ENCODE results near the gene ADAM22.
"Not testable (repeated sequence)": the region's sequence is repeated elsewhere in the genome, so short reads cannot be mapped to it uniquely, and the experiment has no call there.

Gene ADAM22

GRCh38 chr7:88141953-88142352 is 207.9 kb downstream of the ADAM22 start:
- H3K4me3 ChIP-seq (ENCODE audit: low read length): no peak overlapping the region
- DNase-seq (ENCODE audit: low read depth, low spot score): no peak

GRCh38 chr7:88146616-88147015 is 212.6 kb downstream of the ADAM22 start:
- DNase-seq (ENCODE audit: low read depth, low spot score): no peak
- H3K4me3 ChIP-seq (ENCODE audit: low read length): no peak overlapping the region

- H3K4me3 ChIP-seq (ENCODE audit: low read length): no peak overlapping the region
- DNase-seq (ENCODE audit: low read depth, low spot score): no peak
Measured at GRCh38 chr7:88147341-88147740, 213.3 kb downstream of the ADAM22 start.

DNA sequence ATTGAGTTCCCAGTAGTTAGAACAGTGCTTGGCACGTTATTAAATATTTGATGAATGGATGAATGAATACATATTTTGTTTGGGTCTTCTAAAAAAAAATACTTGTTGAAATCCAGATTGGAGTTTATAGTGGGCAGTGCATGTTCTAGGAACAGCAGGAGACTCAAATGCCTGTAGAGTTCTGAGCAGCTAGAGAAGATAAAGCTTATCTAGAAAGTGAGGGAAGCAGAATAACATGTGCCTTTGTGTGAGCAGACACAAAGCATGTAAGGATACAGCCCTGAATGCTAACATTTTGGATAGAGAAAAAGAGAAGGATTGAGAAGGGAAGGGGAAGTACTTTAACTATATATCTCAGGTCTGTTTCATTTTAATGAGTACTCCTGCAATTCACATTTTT is 213.9 kb downstream of the ADAM22 start:
- no peak overlapping the region for H3K4me3 ChIP-seq (ENCODE audit: low read length)
- DNase-seq (ENCODE audit: low read depth, low spot score): no peak

DNA sequence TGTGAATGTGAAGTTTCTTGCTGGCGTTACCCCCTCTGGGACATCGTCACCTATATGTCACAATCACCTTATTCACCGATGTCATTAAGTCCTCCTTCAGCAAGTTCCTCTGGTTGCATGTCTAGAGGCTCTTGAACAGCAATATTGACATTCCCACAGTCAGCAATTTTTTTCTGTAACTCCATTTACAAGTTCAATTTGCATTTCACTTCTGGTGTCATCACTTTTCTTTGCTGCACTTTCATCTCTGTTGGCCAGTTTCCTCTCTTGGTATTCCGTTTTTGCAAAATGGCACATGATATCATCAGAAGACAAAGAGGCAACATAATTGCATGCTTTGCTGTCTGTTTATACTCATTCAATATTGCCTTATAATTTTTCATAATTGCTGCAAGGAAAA is 216.0 kb downstream of the ADAM22 start:
- no peak overlapping the region for H3K4me3 ChIP-seq (ENCODE audit: low read length)
- no peak for DNase-seq (ENCODE audit: low read depth, low spot score)

GRCh38 chr7:88151119-88151790 is 217.2 kb downstream of the ADAM22 start:
- no peak overlapping the region for H3K4me3 ChIP-seq (ENCODE audit: low read length)
- DNase-seq (ENCODE audit: low read depth, low spot score): no peak

DNA sequence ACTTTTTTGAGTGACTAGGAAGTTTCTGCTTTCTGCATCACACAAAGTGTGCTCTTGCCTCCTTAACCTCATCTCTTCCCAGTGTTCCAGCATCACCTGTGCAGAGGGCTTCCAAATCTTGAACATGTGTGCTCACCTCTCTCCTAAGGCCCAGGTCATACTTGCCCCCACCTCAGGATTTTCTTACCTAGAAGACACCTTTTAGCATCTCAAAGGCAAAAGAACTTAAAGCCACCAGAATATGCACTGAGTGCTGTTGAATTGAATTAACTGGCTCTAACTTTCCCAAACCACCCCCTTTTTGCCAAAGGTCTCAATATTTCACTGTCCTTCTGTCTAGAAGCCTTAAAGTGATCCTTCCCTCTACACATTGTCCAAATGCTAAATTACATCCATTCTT is 219.3 kb downstream of the ADAM22 start:
- no peak for DNase-seq (ENCODE audit: low read depth, low spot score)
- no peak overlapping the region for H3K4me3 ChIP-seq (ENCODE audit: low read length)

- DNase-seq (ENCODE audit: low read depth, low spot score): no peak
- H3K4me3 ChIP-seq (ENCODE audit: low read length): no peak overlapping the region
Measured at GRCh38 chr7:88155756-88156155, 221.7 kb downstream of the ADAM22 start.

DNA sequence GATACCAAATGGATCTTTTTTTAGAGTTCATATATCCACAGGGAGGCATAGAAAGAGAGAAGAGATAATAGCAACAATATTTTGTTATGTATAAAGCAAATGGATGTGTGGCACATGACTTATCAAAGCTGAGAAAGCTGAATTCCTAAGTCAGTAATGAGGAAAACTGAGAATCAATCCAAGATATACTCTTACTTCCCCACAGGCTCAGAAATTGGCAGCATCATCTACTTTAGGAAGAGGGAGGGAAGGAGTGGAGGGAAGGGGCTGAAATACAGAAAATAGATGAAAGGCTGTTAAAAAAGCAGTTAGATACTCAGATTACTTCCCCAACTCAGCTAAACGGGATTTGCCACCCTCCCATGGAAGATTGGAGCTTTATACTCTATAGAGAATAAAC is 222.3 kb downstream of the ADAM22 start:
- DNase-seq (ENCODE audit: low read depth, low spot score): no peak
- no peak overlapping the region for H3K4me3 ChIP-seq (ENCODE audit: low read length)

DNA sequence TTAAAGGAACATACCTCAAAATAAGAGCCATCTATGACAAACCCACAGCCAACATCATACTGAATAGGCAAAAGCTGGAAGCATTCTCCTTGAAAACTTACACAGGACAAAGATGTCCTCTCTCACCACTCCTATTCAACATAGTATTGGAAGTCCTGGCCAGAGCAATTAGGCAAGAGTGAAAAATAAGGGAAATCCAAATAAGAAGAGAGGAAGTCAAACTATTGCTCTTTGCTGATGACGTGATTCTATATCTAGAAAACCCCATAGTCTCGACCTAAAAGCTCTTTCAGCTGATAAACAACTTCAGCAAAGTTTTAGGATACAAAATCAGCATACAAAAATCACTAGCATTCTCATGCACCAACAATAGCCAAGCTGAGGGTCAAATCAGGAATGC is 225.7 kb downstream of the ADAM22 start:
- H3K4me3 ChIP-seq (ENCODE audit: low read length); DNase-seq (ENCODE audit: low read depth, low spot score): not testable (repeated sequence)

GRCh38 chr7:88165697-88166096 is 231.6 kb downstream of the ADAM22 start:
- no peak overlapping the region for H3K4me3 ChIP-seq (ENCODE audit: low read length)
- no peak for DNase-seq (ENCODE audit: low read depth, low spot score)

GRCh38 chr7:88167223-88167622 is 233.2 kb downstream of the ADAM22 start:
- no peak for DNase-seq (ENCODE audit: low read depth, low spot score)
- H3K4me3 ChIP-seq (ENCODE audit: low read length): no peak overlapping the region

- no peak for DNase-seq (ENCODE audit: low read depth, low spot score)
Measured at GRCh38 chr7:88167721-88168120, 233.7 kb downstream of the ADAM22 start.

DNA sequence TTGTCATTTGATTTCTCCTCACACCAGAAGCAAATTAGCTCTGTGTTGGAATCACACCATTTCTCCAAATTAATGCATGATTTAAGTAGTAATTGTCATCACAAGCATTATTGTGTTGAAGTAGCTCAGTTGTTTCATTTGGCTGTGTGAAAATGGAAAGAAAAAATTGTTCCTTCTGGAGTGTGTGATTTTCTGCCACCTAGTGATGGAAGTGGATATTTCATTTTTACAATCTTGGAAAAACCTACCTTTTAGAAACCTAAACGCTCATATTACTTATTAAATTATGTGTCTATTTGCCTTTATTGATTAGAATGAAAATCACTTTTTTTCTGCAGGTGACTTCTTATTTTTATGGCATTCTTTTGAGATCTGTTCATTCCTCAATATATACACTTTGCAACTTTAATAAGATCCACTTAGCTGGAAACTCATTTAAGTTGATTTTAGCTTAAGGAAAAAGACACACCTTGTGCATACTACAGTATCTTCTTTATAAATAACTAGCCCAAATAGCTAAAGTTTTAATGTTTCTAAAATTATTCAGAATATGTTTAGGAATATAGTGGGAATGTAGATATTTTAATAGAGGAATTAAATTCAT is 235.8 kb downstream of the ADAM22 start:
- DNase-seq (ENCODE audit: low read depth, low spot score): peak; percentile 18
- no peak overlapping the region for H3K4me3 ChIP-seq (ENCODE audit: low read length)

More at GRCh38 chr7:88167721-88168120, 233.7 kb downstream of the ADAM22 start:
- H3K4me3 ChIP-seq (ENCODE audit: low read length): no peak overlapping the region

DNA sequence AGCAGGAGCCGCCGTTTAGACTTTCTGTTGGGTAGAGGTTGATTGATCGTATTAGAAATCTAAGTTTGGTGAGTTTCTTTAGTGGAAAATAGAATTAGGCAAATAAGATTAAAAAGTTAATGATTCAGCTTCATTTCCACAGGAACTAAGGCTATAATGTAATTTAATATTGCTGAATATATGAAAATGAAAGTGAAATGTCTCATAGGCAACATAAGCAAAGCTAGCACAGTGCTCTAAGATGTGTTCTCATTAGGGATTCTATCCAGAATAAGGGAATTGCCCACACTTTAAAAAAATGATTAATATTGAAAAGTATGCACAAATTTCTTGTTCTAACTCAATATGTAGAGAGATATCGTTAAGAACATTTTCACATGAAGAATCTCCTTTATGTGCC is 238.8 kb downstream of the ADAM22 start:
- DNase-seq (ENCODE audit: low read depth, low spot score): no peak
- no peak overlapping the region for H3K4me3 ChIP-seq (ENCODE audit: low read length)

GRCh38 chr7:88176190-88176589 is 242.1 kb downstream of the ADAM22 start:
- DNase-seq (ENCODE audit: low read depth, low spot score): no peak
- no peak overlapping the region for H3K4me3 ChIP-seq (ENCODE audit: low read length)

- DNase-seq (ENCODE audit: low read depth, low spot score): no peak
Measured at GRCh38 chr7:88183051-88183450, 249.0 kb downstream of the ADAM22 start.

GRCh38 chr7:88184848-88185304 is 250.8 kb downstream of the ADAM22 start:
- DNase-seq (ENCODE audit: low read depth, low spot score): no peak
- H3K4me3 ChIP-seq (ENCODE audit: low read length): no peak overlapping the region

More at GRCh38 chr7:88183051-88183450, 249.0 kb downstream of the ADAM22 start:
- H3K4me3 ChIP-seq (ENCODE audit: low read length): no peak overlapping the region

DNA sequence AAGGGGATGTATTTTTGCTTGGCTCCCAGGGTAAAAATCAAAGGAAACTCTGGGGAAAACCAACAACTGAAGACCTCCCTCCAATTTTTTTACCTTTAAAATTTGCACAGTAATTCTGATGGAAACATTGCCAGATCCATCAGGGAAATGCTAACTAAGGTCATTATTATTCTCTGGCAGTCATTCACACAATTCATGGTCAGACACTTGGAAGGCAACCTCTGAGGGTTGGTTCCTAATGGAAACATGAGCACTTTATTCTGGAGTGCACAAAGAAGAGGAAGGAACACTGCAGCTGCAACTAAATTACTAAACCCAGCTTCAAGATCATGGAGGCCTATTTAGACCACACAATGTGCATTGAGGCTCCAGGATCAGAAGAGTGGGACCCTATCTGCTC is 251.6 kb downstream of the ADAM22 start:
- DNase-seq (ENCODE audit: low read depth, low spot score): no peak
- H3K4me3 ChIP-seq (ENCODE audit: low read length): no peak overlapping the region

GRCh38 chr7:88191911-88192310 is 257.9 kb downstream of the ADAM22 start:
- no peak overlapping the region for H3K4me3 ChIP-seq (ENCODE audit: low read length)
- no peak for DNase-seq (ENCODE audit: low read depth, low spot score)

DNA sequence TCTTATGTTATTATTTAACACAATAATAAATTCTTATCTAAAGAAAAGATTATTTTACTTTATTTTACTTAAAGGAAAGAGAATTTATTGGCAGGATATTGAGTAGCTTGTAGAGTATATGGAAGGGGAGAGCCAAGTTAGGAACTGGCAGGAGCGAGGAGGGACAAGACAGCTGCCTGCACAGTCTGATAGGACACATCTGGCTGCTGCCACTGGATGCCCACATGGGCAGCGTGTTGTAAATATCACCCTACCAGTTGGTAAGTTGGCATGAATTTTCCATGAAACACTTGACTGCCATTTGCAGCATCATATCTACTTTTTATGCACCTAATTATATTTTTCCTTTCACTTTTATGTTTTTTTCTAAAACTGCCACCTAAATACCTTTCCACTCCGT is 266.2 kb downstream of the ADAM22 start:
- no peak overlapping the region for H3K4me3 ChIP-seq (ENCODE audit: low read length)
- DNase-seq (ENCODE audit: low read depth, low spot score): no peak

All from Jurkat, Clone E6-1 (cell line).